Measurements from ENCODE around the gene SAMD8.

The SAMD8 gene

DNA sequence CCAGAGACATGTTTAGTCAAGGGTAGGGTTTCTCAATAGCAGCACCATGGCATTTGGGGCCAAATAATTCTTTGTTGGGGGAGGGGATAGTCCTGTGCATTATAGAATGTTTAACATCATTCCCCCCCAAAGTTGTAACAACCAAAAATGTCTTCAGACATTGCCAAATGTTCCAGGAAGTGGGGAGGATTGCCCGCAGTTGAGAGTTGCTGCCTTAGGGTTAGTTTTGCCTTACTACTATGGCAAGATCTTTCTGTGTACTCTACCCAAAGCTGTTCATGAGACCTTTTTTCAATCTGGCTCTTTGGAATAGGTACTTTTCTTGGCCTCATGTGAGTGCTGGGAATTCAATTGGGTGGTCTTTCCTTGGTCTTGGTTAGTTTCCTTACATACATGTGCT is 34.1 kb downstream of the SAMD8 start:
- Histone ChIP-seq H3K18ac (ENCODE audit: low read length) (no peak overlapping the region), H3K36me3 (ENCODE audit: control insufficient read depth, insufficient read depth, low read length) (no peaks in the 10 kb centered on the region), H2BK120ac (ENCODE audit: low read depth, low read length) (no peak overlapping the region), H4K8ac (ENCODE audit: low read depth, low read length) (no peak overlapping the region), H2BK15ac (replicated peaks; ENCODE audit: low read depth) (no peak overlapping the region), H3K4me2 (ENCODE audit: low read length) (no peak overlapping the region), H3K4me1 (ENCODE audit: control insufficient read depth, low read depth, low read length) (no peaks in the 10 kb centered on the region), H3K79me1 (ENCODE audit: low read length) (peaks cover 4% of the 10 kb centered on the region), H3K23ac (ENCODE audit: low read length) (no peak overlapping the region), H3K56ac (ENCODE audit: low read length) (no peak overlapping the region), H3K27ac (ENCODE audit: low read depth, low read length) (no peak overlapping the region), H2BK5ac (ENCODE audit: low read length) (no peak overlapping the region), H3K27me3 (ENCODE audit: insufficient read depth, low read length, poor library complexity) (no peaks in the 10 kb centered on the region), H2AK5ac (ENCODE audit: low read length) (no peak overlapping the region), H3K4me3 (ENCODE audit: low read length) (no peak overlapping the region), H4K5ac (ENCODE audit: low read length) (no peak overlapping the region), H3K9ac (ENCODE audit: low read length) (no peak overlapping the region), H3K4ac (ENCODE audit: low read depth, low read length) (no peak overlapping the region), H3K79me2 (ENCODE audit: control insufficient read depth, insufficient read depth, low read length) (no peaks in the 10 kb centered on the region)
- no CpG with 5 or more reads among the region's 1 CpG for WGBS (ENCODE audit: extremely low coverage, insufficient coverage, low lambda C conversion rate)
- DNase-seq = no peak

DNA sequence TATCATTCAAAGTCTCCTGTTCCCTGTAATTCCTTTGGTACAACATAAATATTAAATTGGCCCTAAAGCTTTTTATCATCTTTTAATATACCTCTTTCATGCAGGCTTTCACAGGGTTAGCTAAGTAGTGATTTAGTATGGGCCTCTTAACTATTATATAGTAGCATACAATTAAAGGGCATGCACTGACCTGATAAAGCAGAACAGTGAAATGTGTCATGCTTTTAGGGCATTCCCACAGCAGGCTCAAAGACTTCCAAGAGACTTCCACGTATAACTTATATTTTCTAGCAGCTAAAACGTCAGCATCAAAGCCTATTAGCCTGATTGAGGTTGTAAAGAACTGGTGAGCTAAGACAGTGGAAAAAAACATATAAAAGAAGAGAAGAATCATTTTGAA is 35.3 kb downstream of the SAMD8 start:
- no peak for DNase-seq
- Histone ChIP-seq H3K27ac (ENCODE audit: low read depth, low read length) (no peak overlapping the region), H3K23ac (ENCODE audit: low read length) (no peak overlapping the region)

DNA sequence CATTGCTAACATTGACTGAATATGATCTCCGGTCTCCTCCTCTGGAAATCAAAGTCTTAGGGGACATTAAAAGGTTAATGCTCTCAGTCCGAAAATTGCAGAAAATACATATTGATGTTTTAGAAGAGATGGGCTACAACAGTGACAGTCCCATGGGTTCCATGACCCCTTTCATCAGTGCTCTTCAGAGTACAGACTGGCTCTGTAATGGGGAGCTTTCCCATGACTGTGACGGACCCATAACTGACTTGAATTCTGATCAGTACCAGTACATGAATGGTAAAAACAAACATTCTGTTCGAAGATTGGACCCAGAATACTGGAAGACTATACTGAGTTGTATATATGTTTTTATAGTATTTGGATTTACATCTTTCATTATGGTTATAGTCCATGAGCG is 39.2 kb downstream of the SAMD8 start:
- no CpG with 5 or more reads among the region's 5 CpGs for WGBS (ENCODE audit: extremely low coverage, insufficient coverage, low lambda C conversion rate)
- Histone ChIP-seq H4K5ac (ENCODE audit: low read length) (no peak overlapping the region), H3K4me3 (ENCODE audit: low read length) (no peak overlapping the region), H4K8ac (ENCODE audit: low read depth, low read length) (no peak overlapping the region), H3K79me2 (ENCODE audit: control insufficient read depth, insufficient read depth, low read length) (no peaks in the 10 kb centered on the region), H3K9ac (ENCODE audit: low read length) (no peak overlapping the region), H3K4ac (ENCODE audit: low read depth, low read length) (no peak overlapping the region), H3K36me3 (ENCODE audit: control insufficient read depth, insufficient read depth, low read length) (no peaks in the 10 kb centered on the region), H3K79me1 (ENCODE audit: low read length) (peaks cover 2% of the 10 kb centered on the region), H3K4me2 (ENCODE audit: low read length) (no peak overlapping the region), H3K23ac (ENCODE audit: low read length) (no peak overlapping the region), H2AK5ac (ENCODE audit: low read length) (no peak overlapping the region), H2BK15ac (replicated peaks; ENCODE audit: low read depth) (no peak overlapping the region), H3K4me1 (ENCODE audit: control insufficient read depth, low read depth, low read length) (no peaks in the 10 kb centered on the region), H3K56ac (ENCODE audit: low read length) (no peak overlapping the region), H3K18ac (ENCODE audit: low read length) (no peak overlapping the region), H3K27ac (ENCODE audit: low read depth, low read length) (no peak overlapping the region), H3K27me3 (ENCODE audit: insufficient read depth, low read length, poor library complexity) (no peaks in the 10 kb centered on the region), H2BK5ac (ENCODE audit: low read length) (no peak overlapping the region), H2BK120ac (ENCODE audit: low read depth, low read length) (no peak overlapping the region)
- no peak for DNase-seq

More for the DNA sequence above, 35.3 kb downstream of the SAMD8 start:
- peaks cover 4% of the 10 kb centered on the region for H3K79me1 ChIP-seq (ENCODE audit: low read length)
- no peak overlapping the region for H3K4ac ChIP-seq (ENCODE audit: low read depth, low read length)
- H3K18ac ChIP-seq (ENCODE audit: low read length) = no peak overlapping the region
- no peak overlapping the region for H3K9ac ChIP-seq (ENCODE audit: low read length)
- H4K8ac ChIP-seq (ENCODE audit: low read depth, low read length) = no peak overlapping the region
- H3K4me2 ChIP-seq (ENCODE audit: low read length) = no peak overlapping the region
- no peak overlapping the region for H3K4me3 ChIP-seq (ENCODE audit: low read length)
- no peak overlapping the region for H2AK5ac ChIP-seq (ENCODE audit: low read length)
- no CpG with 5 or more reads among the region's 2 CpGs for WGBS (ENCODE audit: extremely low coverage, insufficient coverage, low lambda C conversion rate)
- no peaks in the 10 kb centered on the region for H3K4me1 ChIP-seq (ENCODE audit: control insufficient read depth, low read depth, low read length)
- no peak overlapping the region for H2BK120ac ChIP-seq (ENCODE audit: low read depth, low read length)
- no peak overlapping the region for H2BK15ac ChIP-seq (replicated peaks; ENCODE audit: low read depth)
- no peak overlapping the region for H4K5ac ChIP-seq (ENCODE audit: low read length)
- H3K36me3 ChIP-seq (ENCODE audit: control insufficient read depth, insufficient read depth, low read length) = no peaks in the 10 kb centered on the region
- H3K27me3 ChIP-seq (ENCODE audit: insufficient read depth, low read length, poor library complexity) = no peaks in the 10 kb centered on the region
- H2BK5ac ChIP-seq (ENCODE audit: low read length) = no peak overlapping the region
- no peaks in the 10 kb centered on the region for H3K79me2 ChIP-seq (ENCODE audit: control insufficient read depth, insufficient read depth, low read length)
- no peak overlapping the region for H3K56ac ChIP-seq (ENCODE audit: low read length)

- H3K4ac ChIP-seq (ENCODE audit: low read depth, low read length) = no peak overlapping the region
- H2AK5ac ChIP-seq (ENCODE audit: low read length) = no peak overlapping the region
- H2BK120ac ChIP-seq (ENCODE audit: low read depth, low read length) = no peak overlapping the region
- no peak overlapping the region for H3K23ac ChIP-seq (ENCODE audit: low read length)
- H4K8ac ChIP-seq (ENCODE audit: low read depth, low read length) = no peak overlapping the region
- no peak overlapping the region for H3K18ac ChIP-seq (ENCODE audit: low read length)
- no peaks in the 10 kb centered on the region for H3K79me2 ChIP-seq (ENCODE audit: control insufficient read depth, insufficient read depth, low read length)
- no peak overlapping the region for H2BK15ac ChIP-seq (replicated peaks; ENCODE audit: low read depth)
- H3K4me2 ChIP-seq (ENCODE audit: low read length) = no peak overlapping the region
- no peak overlapping the region for H2BK5ac ChIP-seq (ENCODE audit: low read length)
- peaks cover 4% of the 10 kb centered on the region for H3K79me1 ChIP-seq (ENCODE audit: low read length)
- H3K36me3 ChIP-seq (ENCODE audit: control insufficient read depth, insufficient read depth, low read length) = no peaks in the 10 kb centered on the region
- H3K27ac ChIP-seq (ENCODE audit: low read depth, low read length) = no peak overlapping the region
- no peaks in the 10 kb centered on the region for H3K4me1 ChIP-seq (ENCODE audit: control insufficient read depth, low read depth, low read length)
- H3K56ac ChIP-seq (ENCODE audit: low read length) = no peak overlapping the region
- no peaks in the 10 kb centered on the region for H3K27me3 ChIP-seq (ENCODE audit: insufficient read depth, low read length, poor library complexity)
- no CpG with 5 or more reads among the region's 4 CpGs for WGBS (ENCODE audit: extremely low coverage, insufficient coverage, low lambda C conversion rate)
- no peak overlapping the region for H3K4me3 ChIP-seq (ENCODE audit: low read length)
- H3K9ac ChIP-seq (ENCODE audit: low read length) = no peak overlapping the region
- no peak for DNase-seq
- no peak overlapping the region for H4K5ac ChIP-seq (ENCODE audit: low read length)
Observed at GRCh38 chr10:75159519-75159918, 48.1 kb downstream of the SAMD8 start.

DNA sequence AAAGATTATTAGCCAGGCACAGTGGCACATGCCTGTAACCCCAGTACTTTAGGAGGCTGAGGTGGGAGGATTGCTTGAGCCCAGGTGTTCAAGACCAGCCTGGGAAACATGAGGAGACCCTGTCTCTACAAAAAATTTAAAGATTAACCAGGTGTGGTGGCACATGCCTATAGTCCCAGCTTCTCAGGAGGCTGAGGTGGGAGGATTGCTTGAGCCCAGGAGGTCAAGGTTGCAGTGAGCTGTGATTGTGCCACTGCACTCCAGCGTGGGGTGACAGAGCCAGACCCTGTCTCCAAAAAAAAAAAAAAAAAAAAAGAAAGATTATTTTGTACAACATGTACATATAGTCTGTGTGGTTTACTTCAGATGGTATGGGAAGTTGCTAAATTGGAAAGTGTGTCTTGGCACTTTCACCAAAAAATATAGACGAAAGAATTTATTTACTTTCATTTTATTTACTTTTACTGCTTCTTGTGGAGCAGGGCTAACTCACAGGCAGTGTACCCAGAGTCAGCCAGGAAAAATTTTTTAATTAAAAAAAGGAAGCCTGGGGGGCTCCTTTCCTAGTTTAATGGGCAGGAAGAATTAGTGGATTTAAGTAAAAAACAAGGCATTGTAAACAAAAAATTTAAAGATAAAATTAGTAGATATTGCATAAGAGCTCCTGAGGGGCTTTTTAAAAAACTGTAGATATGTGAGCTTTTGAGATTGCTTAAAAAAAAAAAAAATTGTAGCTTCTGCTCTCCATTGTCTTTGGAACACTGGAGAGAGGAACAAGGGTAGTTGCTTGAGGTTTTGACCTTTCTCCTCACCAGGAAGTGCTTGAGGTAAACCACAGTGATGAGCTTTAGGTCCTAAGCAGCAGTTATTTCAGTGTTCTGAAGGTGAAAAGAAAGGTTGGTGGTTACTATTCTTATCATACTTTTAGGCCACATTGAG is 54.5 kb downstream of the SAMD8 start:
- Histone ChIP-seq H3K79me2 (ENCODE audit: control insufficient read depth, insufficient read depth, low read length) (no peaks in the 10 kb centered on the region), H3K27me3 (ENCODE audit: insufficient read depth, low read length, poor library complexity) (no peaks in the 10 kb centered on the region), H3K4ac (ENCODE audit: low read depth, low read length) (no peak overlapping the region), H3K9ac (ENCODE audit: low read length) (no peak overlapping the region), H2BK120ac (ENCODE audit: low read depth, low read length) (no peak overlapping the region), H4K5ac (ENCODE audit: low read length) (no peak overlapping the region), H3K56ac (ENCODE audit: low read length) (no peak overlapping the region), H3K4me3 (ENCODE audit: low read length) (no peak overlapping the region), H2BK15ac (replicated peaks; ENCODE audit: low read depth) (no peak overlapping the region), H3K27ac (ENCODE audit: low read depth, low read length) (no peak overlapping the region), H2AK5ac (ENCODE audit: low read length) (no peak overlapping the region), H3K36me3 (ENCODE audit: control insufficient read depth, insufficient read depth, low read length) (no peaks in the 10 kb centered on the region), H3K79me1 (ENCODE audit: low read length) (no peaks in the 10 kb centered on the region), H3K18ac (ENCODE audit: low read length) (no peak overlapping the region), H3K23ac (ENCODE audit: low read length) (no peak overlapping the region), H4K8ac (ENCODE audit: low read depth, low read length) (no peak overlapping the region), H3K4me2 (ENCODE audit: low read length) (no peak overlapping the region), H2BK5ac (ENCODE audit: low read length) (no peak overlapping the region), H3K4me1 (ENCODE audit: control insufficient read depth, low read depth, low read length) (no peaks in the 10 kb centered on the region)
- no CpG with 5 or more reads among the region's 2 CpGs for WGBS (ENCODE audit: extremely low coverage, insufficient coverage, low lambda C conversion rate)
- no peak for DNase-seq

- H3K79me2 ChIP-seq (ENCODE audit: control insufficient read depth, insufficient read depth, low read length) = no peaks in the 10 kb centered on the region
Observed at GRCh38 chr10:75166623-75166972, 55.1 kb downstream of the SAMD8 start.

More at GRCh38 chr10:75166623-75166972, 55.1 kb downstream of the SAMD8 start:
- Histone ChIP-seq H3K9ac (ENCODE audit: low read length) (no peak overlapping the region), H4K5ac (ENCODE audit: low read length) (no peak overlapping the region), H2BK15ac (replicated peaks; ENCODE audit: low read depth) (no peak overlapping the region), H3K56ac (ENCODE audit: low read length) (no peak overlapping the region), H4K8ac (ENCODE audit: low read depth, low read length) (no peak overlapping the region), H3K4ac (ENCODE audit: low read depth, low read length) (no peak overlapping the region), H2AK5ac (ENCODE audit: low read length) (no peak overlapping the region), H3K36me3 (ENCODE audit: control insufficient read depth, insufficient read depth, low read length) (no peaks in the 10 kb centered on the region), H3K23ac (ENCODE audit: low read length) (no peak overlapping the region), H3K79me1 (ENCODE audit: low read length) (no peaks in the 10 kb centered on the region), H3K27me3 (ENCODE audit: insufficient read depth, low read length, poor library complexity) (no peaks in the 10 kb centered on the region), H3K4me2 (ENCODE audit: low read length) (no peak overlapping the region), H3K4me1 (ENCODE audit: control insufficient read depth, low read depth, low read length) (no peaks in the 10 kb centered on the region), H2BK5ac (ENCODE audit: low read length) (no peak overlapping the region), H3K18ac (ENCODE audit: low read length) (no peak overlapping the region), H3K27ac (ENCODE audit: low read depth, low read length) (no peak overlapping the region), H3K4me3 (ENCODE audit: low read length) (no peak overlapping the region), H2BK120ac (ENCODE audit: low read depth, low read length) (no peak overlapping the region)
- WGBS (ENCODE audit: extremely low coverage, insufficient coverage, low lambda C conversion rate) = no CpG with 5 or more reads among the region's 1 CpG
- no peak for DNase-seq

All from mesendoderm (in vitro differentiated cells).